ENCODE results near the gene SCAPER. TPM values are rescaled to one million over a fixed set of nuclear protein-coding genes. Genes with fewer than 3 reads are reported as not detected.

SCAPER gene
- total and polyA plus RNA-seq, 10 of the 15 experiments (the other 5 are each of a cell fraction or from before 2014, with no cell fraction given): 1.0 to 7.7 (median 3.9) TPM

DNA sequence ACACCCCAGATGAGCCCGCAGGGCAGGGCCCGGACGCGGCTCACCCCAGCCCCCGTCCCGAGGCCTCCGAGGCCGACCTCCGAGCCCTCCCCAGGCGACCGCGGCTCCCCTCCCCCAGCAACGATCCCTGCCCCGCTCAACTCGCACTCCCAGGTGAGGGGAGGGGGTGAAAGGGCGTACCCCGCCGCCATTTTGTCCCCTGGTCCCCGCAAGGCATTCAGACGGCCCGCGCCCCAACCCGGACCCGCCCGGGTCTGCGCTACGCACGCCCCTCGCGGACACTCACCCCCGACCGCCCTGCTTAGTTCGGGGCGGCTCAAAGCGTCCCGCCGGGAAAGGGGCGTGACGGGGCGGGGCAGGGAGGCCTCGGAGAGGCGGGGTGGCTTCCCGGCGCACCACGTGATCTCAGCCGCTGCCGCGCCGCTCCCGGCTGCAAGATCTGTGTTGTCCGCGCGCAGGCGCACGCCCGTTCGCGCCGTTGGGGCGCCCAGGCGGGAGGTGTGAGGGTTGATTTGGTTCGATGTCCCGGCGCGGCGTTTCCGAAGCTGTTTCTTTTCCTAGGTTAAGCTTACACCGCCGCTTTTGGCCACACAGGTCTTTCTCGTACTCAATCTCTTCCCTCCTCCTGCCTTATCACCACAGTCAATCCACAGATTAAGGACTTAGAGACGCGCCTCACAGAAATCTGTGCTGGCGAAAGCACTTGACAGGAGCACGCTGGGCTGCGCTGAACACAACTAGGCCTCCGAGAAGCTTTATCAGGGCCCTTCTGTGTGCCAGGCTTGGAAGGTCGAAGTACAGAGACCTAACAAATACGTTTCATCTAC, at the start of gene SCAPER (continued):
- TF ChIP-seq JUND (IDR thresholded peaks at IDR 0.05; ENCODE audit: low read depth, low read length) (no peak), MAX (IDR thresholded peaks at IDR 0.05; ENCODE audit: low read depth, low read length) (peak; percentile 98), EGR1 (IDR thresholded peaks at IDR 0.05; ENCODE audit: borderline replicate concordance in 1 of 2, low read depth in 2 of 2, low read length in 2 of 2) (no peak), BACH1 (IDR thresholded peaks at IDR 0.05; ENCODE audit: borderline replicate concordance) (no peak), POLR2A (IDR thresholded peaks at IDR 0.05; ENCODE audit: low read depth, low read length) (peak; percentile 85), YY1 (IDR thresholded peaks at IDR 0.05; ENCODE audit: low read depth, low read length) (peak; percentile 93), FOXK2 (IDR thresholded peaks at IDR 0.05) (no peak), NKRF (conservative IDR thresholded peaks at IDR 0.05) (no peak), PAX8 (IDR thresholded peaks at IDR 0.05) (no peak), NR2C2 (IDR thresholded peaks at IDR 0.05; ENCODE audit: borderline replicate concordance, control insufficient read depth, insufficient read length, low read depth) (no peak), RAD51 (IDR thresholded peaks at IDR 0.05) (peak; percentile 91), ELK1 (IDR thresholded peaks at IDR 0.05; ENCODE audit: low read depth, low read length) (no peak), MEF2B (IDR thresholded peaks at IDR 0.05; ENCODE audit: partially characterized antibody, poor library complexity, severe bottlenecking) (no peak), GATAD2B (conservative IDR thresholded peaks at IDR 0.05; ENCODE audit: low read depth) (no peak), EP300 (IDR thresholded peaks at IDR 0.05; ENCODE audit: borderline replicate concordance in 1 of 2, control insufficient read depth in 1 of 2, low read depth in 2 of 2, low read length in 2 of 2) (no peak), PML (IDR thresholded peaks at IDR 0.05; ENCODE audit: low read length) (no peak), BHLHE40 (IDR thresholded peaks at IDR 0.05; ENCODE audit: borderline replicate concordance in 1 of 2, low read depth in 2 of 2, low read length in 1 of 2) (peak; percentile 36 to 76; a peak in 3 of 4 replicates), ZBED1 (IDR thresholded peaks at IDR 0.05; ENCODE audit: borderline replicate concordance) (no peak), NBN (IDR thresholded peaks at IDR 0.05) (peak; percentile 60; the same call in 1 of the 2 replicates)
- TF ChIP-seq, protein P1, sequence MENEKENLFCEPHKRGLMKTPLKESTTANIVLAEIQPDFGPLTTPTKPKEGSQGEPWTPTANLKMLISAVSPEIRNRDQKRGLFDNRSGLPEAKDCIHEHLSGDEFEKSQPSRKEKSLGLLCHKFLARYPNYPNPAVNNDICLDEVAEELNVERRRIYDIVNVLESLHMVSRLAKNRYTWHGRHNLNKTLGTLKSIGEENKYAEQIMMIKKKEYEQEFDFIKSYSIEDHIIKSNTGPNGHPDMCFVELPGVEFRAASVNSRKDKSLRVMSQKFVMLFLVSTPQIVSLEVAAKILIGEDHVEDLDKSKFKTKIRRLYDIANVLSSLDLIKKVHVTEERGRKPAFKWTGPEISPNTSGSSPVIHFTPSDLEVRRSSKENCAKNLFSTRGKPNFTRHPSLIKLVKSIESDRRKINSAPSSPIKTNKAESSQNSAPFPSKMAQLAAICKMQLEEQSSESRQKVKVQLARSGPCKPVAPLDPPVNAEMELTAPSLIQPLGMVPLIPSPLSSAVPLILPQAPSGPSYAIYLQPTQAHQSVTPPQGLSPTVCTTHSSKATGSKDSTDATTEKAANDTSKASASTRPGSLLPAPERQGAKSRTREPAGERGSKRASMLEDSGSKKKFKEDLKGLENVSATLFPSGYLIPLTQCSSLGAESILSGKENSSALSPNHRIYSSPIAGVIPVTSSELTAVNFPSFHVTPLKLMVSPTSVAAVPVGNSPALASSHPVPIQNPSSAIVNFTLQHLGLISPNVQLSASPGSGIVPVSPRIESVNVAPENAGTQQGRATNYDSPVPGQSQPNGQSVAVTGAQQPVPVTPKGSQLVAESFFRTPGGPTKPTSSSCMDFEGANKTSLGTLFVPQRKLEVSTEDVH (IDR thresholded peaks at IDR 0.05; ENCODE audit: low read depth, partially characterized antibody): no peak
- TF ChIP-seq, protein P2, sequence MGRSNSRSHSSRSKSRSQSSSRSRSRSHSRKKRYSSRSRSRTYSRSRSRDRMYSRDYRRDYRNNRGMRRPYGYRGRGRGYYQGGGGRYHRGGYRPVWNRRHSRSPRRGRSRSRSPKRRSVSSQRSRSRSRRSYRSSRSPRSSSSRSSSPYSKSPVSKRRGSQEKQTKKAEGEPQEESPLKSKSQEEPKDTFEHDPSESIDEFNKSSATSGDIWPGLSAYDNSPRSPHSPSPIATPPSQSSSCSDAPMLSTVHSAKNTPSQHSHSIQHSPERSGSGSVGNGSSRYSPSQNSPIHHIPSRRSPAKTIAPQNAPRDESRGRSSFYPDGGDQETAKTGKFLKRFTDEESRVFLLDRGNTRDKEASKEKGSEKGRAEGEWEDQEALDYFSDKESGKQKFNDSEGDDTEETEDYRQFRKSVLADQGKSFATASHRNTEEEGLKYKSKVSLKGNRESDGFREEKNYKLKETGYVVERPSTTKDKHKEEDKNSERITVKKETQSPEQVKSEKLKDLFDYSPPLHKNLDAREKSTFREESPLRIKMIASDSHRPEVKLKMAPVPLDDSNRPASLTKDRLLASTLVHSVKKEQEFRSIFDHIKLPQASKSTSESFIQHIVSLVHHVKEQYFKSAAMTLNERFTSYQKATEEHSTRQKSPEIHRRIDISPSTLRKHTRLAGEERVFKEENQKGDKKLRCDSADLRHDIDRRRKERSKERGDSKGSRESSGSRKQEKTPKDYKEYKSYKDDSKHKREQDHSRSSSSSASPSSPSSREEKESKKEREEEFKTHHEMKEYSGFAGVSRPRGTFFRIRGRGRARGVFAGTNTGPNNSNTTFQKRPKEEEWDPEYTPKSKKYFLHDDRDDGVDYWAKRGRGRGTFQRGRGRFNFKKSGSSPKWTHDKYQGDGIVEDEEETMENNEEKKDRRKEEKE (IDR thresholded peaks at IDR 0.05): no peak

Data from GM12878 (cell line).